Astrocyte (in vitro differentiated cells and primary cell): Measurements from ENCODE around the gene NRG3. TPM values are rescaled to one million over a fixed set of nuclear protein-coding genes. Genes with fewer than 3 reads are reported as not detected.

Source experiments
- DNase-seq: peaks from one replicate; pipeline ENCODE4 v3.0.0-alpha.2; 2010; ENCODE audit warnings: low read depth
- FAIRE-seq: peaks from 2 replicates; lab custom pipeline; 2011; peaks lifted over from hg19 to GRCh38; lab: Jason Lieb, UNC
- H2AFZ ChIP-seq: 2 replicates; pipeline ENCODE4 v1.6.0; 2012; ENCODE audit warnings: low read depth, low read length, inconsistent platforms
- H3K27ac ChIP-seq: 2 replicates; pipeline ENCODE4 v1.5.1; 2011; ENCODE audit warnings: low read depth, low read length, inconsistent platforms
- H3K27me3 ChIP-seq: 2 replicates; pipeline ENCODE4 v1.6.0; 2011; ENCODE audit warnings: low read length, inconsistent platforms; ENCODE audit not compliant: insufficient read depth
- H3K36me3 ChIP-seq: 2 replicates; pipeline ENCODE4 v1.5.1; 2011; ENCODE audit warnings: low read length, inconsistent platforms; ENCODE audit not compliant: insufficient read depth
- H3K4me1 ChIP-seq: 2 replicates; pipeline ENCODE4 v1.5.1; 2011; ENCODE audit warnings: low read length, inconsistent platforms; ENCODE audit not compliant: insufficient read depth
- H3K4me2 ChIP-seq: 2 replicates; pipeline ENCODE4 v1.6.0; 2012; ENCODE audit warnings: low read length, inconsistent platforms
- H3K4me3 ChIP-seq: 2 replicates; pipeline ENCODE4 v1.5.1; 2011; ENCODE audit warnings: low read depth, mild to moderate bottlenecking, low read length, inconsistent platforms; ENCODE audit not compliant: insufficient read depth
- H3K79me2 ChIP-seq: 2 replicates; pipeline ENCODE4 v1.6.0; 2012; ENCODE audit warnings: mild to moderate bottlenecking, low read length, inconsistent platforms; ENCODE audit not compliant: insufficient read depth
- H3K9ac ChIP-seq: 2 replicates; pipeline ENCODE4 v1.6.0; 2012; ENCODE audit warnings: mild to moderate bottlenecking, low read length, inconsistent platforms
- H3K9me3 ChIP-seq: 2 replicates; pipeline ENCODE4 v1.5.1; 2012; ENCODE audit warnings: low read depth, mild to moderate bottlenecking, low read length, inconsistent platforms; ENCODE audit not compliant: insufficient read depth
- H4K20me1 ChIP-seq: 2 replicates; pipeline ENCODE4 v1.6.0; 2012; ENCODE audit warnings: low read length, inconsistent platforms; ENCODE audit not compliant: insufficient read depth
- H3K27ac Mint-ChIP-seq: one replicate; pipeline ENCODE4 v1.8.0; 2021; ENCODE audit warnings: mild to moderate bottlenecking, mixed read lengths; ENCODE audit not compliant: unreplicated experiment
- H3K27me3 Mint-ChIP-seq: one replicate; pipeline ENCODE4 v1.8.0; 2021; ENCODE audit warnings: low read depth, mixed read lengths; ENCODE audit not compliant: unreplicated experiment
- H3K36me3 Mint-ChIP-seq: one replicate; pipeline ENCODE4 v1.8.0; 2021; ENCODE audit warnings: low read depth, mixed read lengths; ENCODE audit not compliant: unreplicated experiment
- H3K4me1 Mint-ChIP-seq: one replicate; pipeline ENCODE4 v1.8.0; 2021; ENCODE audit warnings: low read depth, mixed read lengths; ENCODE audit not compliant: unreplicated experiment
- H3K4me3 Mint-ChIP-seq: one replicate; pipeline ENCODE4 v1.8.0; 2021; ENCODE audit warnings: mild to moderate bottlenecking, moderate library complexity, mixed read lengths; ENCODE audit not compliant: unreplicated experiment
- H3K9me3 Mint-ChIP-seq: one replicate; pipeline ENCODE4 v1.8.0; 2021; ENCODE audit warnings: mild to moderate bottlenecking, mixed read lengths; ENCODE audit not compliant: unreplicated experiment
- CTCF ChIP-seq: IDR thresholded peaks from 2 replicates; pipeline ENCODE4 v1.5.1; 2011; ENCODE audit warnings: low read depth, mild to moderate bottlenecking, inconsistent platforms, low read length, moderate library complexity; ENCODE audit not compliant: insufficient read depth
- EZH2 ChIP-seq: IDR thresholded peaks from 2 replicates; pipeline ENCODE4 v1.6.1; 2012; ENCODE audit warnings: mild to moderate bottlenecking, low read length, inconsistent platforms; ENCODE audit not compliant: insufficient read depth
- total RNA-seq: library from RNA; stranded (reverse); gene quantifications from 2 replicates; pipeline ENCODE4 v1.2.1, GENCODE V29; 2021

The NRG3 gene
- total RNA-seq, 1 donor from 2014 or later = 2.1 TPM

- TF ChIP-seq CTCF = no peak
- TF ChIP-seq EZH2 = no peak
- Mint-ChIP-seq H3K27me3 (no peaks in the 10 kb centered on the region), H3K27ac (peak overlapping the region; percentile 66), H3K4me1 (peaks cover 14% of the 10 kb centered on the region), H3K9me3 (no peaks in the 10 kb centered on the region), H3K4me3 (no peak overlapping the region), H3K36me3 (no peaks in the 10 kb centered on the region)
- no peak overlapping the region for H2AFZ ChIP-seq
- H3K4me3 ChIP-seq = no peak overlapping the region
- H3K4me2 ChIP-seq = no peak overlapping the region
- no peaks in the 10 kb centered on the region for H3K27me3 ChIP-seq
- DNase-seq = no peak
- no peaks in the 10 kb centered on the region for H3K9me3 ChIP-seq
- no peak overlapping the region for H3K27ac ChIP-seq
- no peaks in the 10 kb centered on the region for H4K20me1 ChIP-seq
- no peak overlapping the region for H3K9ac ChIP-seq
- H3K79me2 ChIP-seq = no peaks in the 10 kb centered on the region
- no peaks in the 10 kb centered on the region for H3K36me3 ChIP-seq
- H3K4me1 ChIP-seq = no peaks in the 10 kb centered on the region
- no peak for FAIRE-seq
Measured at GRCh38 chr10:82628373-82628772, 753.4 kb downstream of the NRG3 start.

- Mint-ChIP-seq H3K27me3 (no peaks in the 10 kb centered on the region), H3K9me3 (no peaks in the 10 kb centered on the region), H3K4me1 (no peaks in the 10 kb centered on the region), H3K36me3 (no peaks in the 10 kb centered on the region), H3K4me3 (no peak overlapping the region), H3K27ac (no peak overlapping the region)
- H3K79me2 ChIP-seq = no peaks in the 10 kb centered on the region
- H3K9ac ChIP-seq = no peak overlapping the region
- DNase-seq (no peak), FAIRE-seq (no peak)
- no peak for TF ChIP-seq CTCF
- no peak for TF ChIP-seq EZH2
- no peak overlapping the region for H3K4me3 ChIP-seq
- no peaks in the 10 kb centered on the region for H3K9me3 ChIP-seq
- no peak overlapping the region for H2AFZ ChIP-seq
- H3K4me2 ChIP-seq = no peak overlapping the region
- no peaks in the 10 kb centered on the region for H3K36me3 ChIP-seq
- H3K27ac ChIP-seq = no peak overlapping the region
- no peaks in the 10 kb centered on the region for H4K20me1 ChIP-seq
- H3K27me3 ChIP-seq = no peaks in the 10 kb centered on the region
- no peaks in the 10 kb centered on the region for H3K4me1 ChIP-seq
Measured at GRCh38 chr10:82643076-82643475, 768.1 kb downstream of the NRG3 start.

- H4K20me1 ChIP-seq = no peaks in the 10 kb centered on the region
- Mint-ChIP-seq H3K4me1 (no peaks in the 10 kb centered on the region), H3K27ac (no peak overlapping the region), H3K36me3 (no peaks in the 10 kb centered on the region), H3K4me3 (no peak overlapping the region), H3K27me3 (no peaks in the 10 kb centered on the region), H3K9me3 (no peaks in the 10 kb centered on the region)
- H3K79me2 ChIP-seq = no peaks in the 10 kb centered on the region
- no peak overlapping the region for H3K27ac ChIP-seq
- H2AFZ ChIP-seq = no peak overlapping the region
- no peak for TF ChIP-seq EZH2
- no peak for TF ChIP-seq CTCF
- H3K9me3 ChIP-seq = no peaks in the 10 kb centered on the region
- no peak overlapping the region for H3K4me3 ChIP-seq
- FAIRE-seq (no peak), DNase-seq (no peak)
- H3K4me1 ChIP-seq = no peaks in the 10 kb centered on the region
- H3K27me3 ChIP-seq = no peaks in the 10 kb centered on the region
- H3K4me2 ChIP-seq = no peak overlapping the region
- H3K9ac ChIP-seq = no peak overlapping the region
- no peaks in the 10 kb centered on the region for H3K36me3 ChIP-seq
Measured at GRCh38 chr10:82643601-82644000, 768.6 kb downstream of the NRG3 start.
